ENCODE measurements around the gene KLHL33.
A peak's percentile ranks its signal among the peaks of the same experiment; 100 is the strongest.

Gene KLHL33

GRCh38 chr14:20412876-20413743, 22.9 kb downstream of the KLHL33 start, which contains the start of gene TEP1:
TEP1 (minus strand) TSS chr14:20413501; CDS start chr14:20408439, 5,062 bp downstream.
- DNase-seq: peak; percentile 88

- DNase-seq: no peak
Observed at GRCh38 chr14:20412411-20412810, 23.6 kb downstream of the KLHL33 start.

- no peak for DNase-seq
Observed at GRCh38 chr14:20409226-20409625, 26.7 kb downstream of the KLHL33 start.

- no peak for DNase-seq
Observed at GRCh38 chr14:20403521-20403920, 32.4 kb downstream of the KLHL33 start.

GRCh38 chr14:20400965-20401593, 34.9 kb downstream of the KLHL33 start:
- DNase-seq: no peak

GRCh38 chr14:20400589-20400964, 35.4 kb downstream of the KLHL33 start:
- no peak for DNase-seq

- DNase-seq: no peak
Observed at GRCh38 chr14:20397511-20397910, 38.5 kb downstream of the KLHL33 start.

GRCh38 chr14:20391505-20391904, 44.5 kb downstream of the KLHL33 start:
- DNase-seq: no peak

GRCh38 chr14:20388159-20388558, 47.8 kb downstream of the KLHL33 start:
- no peak for DNase-seq

- peak; percentile 17 for DNase-seq
Observed at GRCh38 chr14:20387576-20387975, 48.4 kb downstream of the KLHL33 start.

- no peak for DNase-seq
Observed at GRCh38 chr14:20386276-20386855, 49.6 kb downstream of the KLHL33 start.

- no peak for DNase-seq
Observed at GRCh38 chr14:20384886-20385285, 51.1 kb downstream of the KLHL33 start.

GRCh38 chr14:20384321-20384720, 51.6 kb downstream of the KLHL33 start:
- DNase-seq: no peak

GRCh38 chr14:20383636-20384035, 52.3 kb downstream of the KLHL33 start:
- DNase-seq: no peak

- no peak for DNase-seq
Observed at GRCh38 chr14:20383032-20383431, 52.9 kb downstream of the KLHL33 start.

GRCh38 chr14:20382526-20382925, 53.4 kb downstream of the KLHL33 start:
- DNase-seq: no peak

GRCh38 chr14:20381341-20381740, 54.6 kb downstream of the KLHL33 start:
- DNase-seq: no peak

- no peak for DNase-seq
Observed at GRCh38 chr14:20380681-20381080, 55.3 kb downstream of the KLHL33 start.

- DNase-seq: no peak
Observed at GRCh38 chr14:20379743-20380142, 56.2 kb downstream of the KLHL33 start.

- no peak for DNase-seq
Observed at GRCh38 chr14:20377171-20377570, 58.8 kb downstream of the KLHL33 start.

- DNase-seq: no peak
Observed at GRCh38 chr14:20376071-20376588, 59.8 kb downstream of the KLHL33 start.
